Endothelial cell of umbilical vein (primary cell): ENCODE measurements around the gene MT1X. TPM values are rescaled to one million over a fixed set of nuclear protein-coding genes. Genes with fewer than 3 reads are reported as not detected.

Source experiments
- BruUV-seq: library from RNA; stranded (reverse); fragments of 400-500 nt; replicated peaks from 2 replicates; lab custom pipeline; 2021; lab: Mats Ljungman, UMichigan
- CTCF ChIA-PET: fragments of 300-600, 350-600 bp; sonication (Branson Sonifier 250); formaldehyde crosslinking; loops from one replicate; lab custom pipeline; 2021; ENCODE audit warnings: antibody characterized with exemption, inconsistent platforms; lab: Charles Lee
- POLR2A ChIA-PET: fragments of 300-600, 350-600 bp; sonication (Branson Sonifier 250); formaldehyde crosslinking; loops from one replicate; lab custom pipeline; 2021; ENCODE audit warnings: antibody characterized with exemption, inconsistent platforms; lab: Charles Lee
- DNase-seq: peaks from one replicate; pipeline ENCODE4 v3.0.0-alpha.2; 2011; ENCODE audit warnings: low read depth, low spot score
- FAIRE-seq: peaks from 2 replicates; lab custom pipeline; 2011; peaks lifted over from hg19 to GRCh38; lab: Jason Lieb, UNC
- H2AFZ ChIP-seq: 2 replicates; pipeline ENCODE4 v1.6.0; 2012; ENCODE audit warnings: low read depth, low read length, control low read depth, inconsistent platforms
- H3K27ac ChIP-seq: 2 replicates; pipeline ENCODE4 v1.5.1; 2011; ENCODE audit warnings: low read depth, mild to moderate bottlenecking, control low read depth, low read length, moderate library complexity; ENCODE audit not compliant: insufficient read depth
- H3K27me3 ChIP-seq, 2 experiments: 2 replicates each; pipeline versions ENCODE4 v1.6.0 to v1.6.1; 2011; ENCODE audit warnings: low read length in 2 of 2, mixed read lengths in 1 of 2; ENCODE audit not compliant: control insufficient read depth in 2 of 2, insufficient read depth in 2 of 2
- H3K36me3 ChIP-seq, 2 experiments: 2 replicates in 1 of 2; 3 replicates in 1 of 2; pipeline ENCODE4 v1.5.1; 2011; ENCODE audit warnings: low read length in 2 of 2, mild to moderate bottlenecking in 1 of 2, moderate library complexity in 1 of 2; ENCODE audit not compliant: control insufficient read depth in 2 of 2, insufficient read depth in 2 of 2; ENCODE audit errors: extremely low read depth in 1 of 2
- H3K4me1 ChIP-seq: 3 replicates; pipeline ENCODE4 v1.5.1; 2011; ENCODE audit warnings: mild to moderate bottlenecking, low read length; ENCODE audit not compliant: control insufficient read depth, insufficient read depth; ENCODE audit errors: extremely low read depth
- H3K4me2 ChIP-seq: 2 replicates; pipeline ENCODE4 v1.6.1; 2011; ENCODE audit warnings: low read length, control low read depth, mixed read lengths; ENCODE audit not compliant: insufficient read depth
- H3K4me3 ChIP-seq, 3 experiments: fragments of 200-600 bp in 1 of 3; sonication (generic), shearing (Covaris generic) in 1 of 3; replicated peaks in 1 of 3; 2 replicates each; pipeline ENCODE4 v1.5.1; 2011 to 2016; ENCODE audit warnings: control low read depth in 3 of 3, low read length in 3 of 3, mild to moderate bottlenecking in 2 of 3, inconsistent platforms in 1 of 3, low read depth in 1 of 3, moderate library complexity in 1 of 3; ENCODE audit not compliant: insufficient read depth in 1 of 3
- H3K79me2 ChIP-seq: 2 replicates; pipeline ENCODE4 v1.6.0; 2012; ENCODE audit warnings: low read length, inconsistent platforms; ENCODE audit not compliant: control insufficient read depth, insufficient read depth
- H3K9ac ChIP-seq: replicated peaks from 2 replicates; pipeline ENCODE3; 2011; ENCODE audit warnings: low read length, control low read depth; ENCODE audit not compliant: insufficient read depth; ENCODE audit errors: extremely low read depth
- H3K9me1 ChIP-seq: replicated peaks from 3 replicates; pipeline ENCODE4 v1.6.0; 2011; ENCODE audit warnings: mild to moderate bottlenecking, low read length; ENCODE audit not compliant: control insufficient read depth, insufficient read depth; ENCODE audit errors: extremely low read depth
- H3K9me3 ChIP-seq: replicated peaks from 2 replicates; pipeline ENCODE4 v1.5.1; 2012; ENCODE audit warnings: low read length, inconsistent platforms; ENCODE audit not compliant: control insufficient read depth, insufficient read depth
- H4K20me1 ChIP-seq: replicated peaks from 2 replicates; pipeline ENCODE3; 2011; ENCODE audit warnings: mild to moderate bottlenecking, low read length; ENCODE audit not compliant: control insufficient read depth, insufficient read depth; ENCODE audit errors: extremely low read depth
- EZH2 ChIP-seq: IDR thresholded peaks from 2 replicates; pipeline ENCODE4 v1.6.1; 2012; ENCODE audit warnings: borderline replicate concordance, low read depth, mild to moderate bottlenecking, moderate library complexity, low read length, inconsistent platforms; ENCODE audit not compliant: severe bottlenecking
- JUN ChIP-seq: IDR thresholded peaks from 2 replicates; pipeline ENCODE4 v1.6.1; 2011; ENCODE audit warnings: borderline replicate concordance, low read depth; ENCODE audit not compliant: insufficient read length, insufficient read depth
- MYC ChIP-seq: IDR thresholded peaks from one replicate; pipeline ENCODE4 v1.6.1; 2011; ENCODE audit warnings: mild to moderate bottlenecking, low read depth, low read length
- dilution Hi-C: fragments of 300-500 bp; cut with MboI; formaldehyde crosslinking; loops from one replicate; pipeline ENCODE4 v1.15.0; 2019; ENCODE audit warnings: low sequenced_read_pairs; ENCODE audit not compliant: extremely low pct_ligation_motif_present
- intact Hi-C: fragments of 100-400 bp; cut with micrococcal nuclease; formaldehyde crosslinking; loops from one replicate; pipeline ENCODE4 v1.10.0; 2022
- polyA plus RNA-seq, 4 experiments: library from polyadenylated mRNA; depleted of rRNA in 3 of 4; stranded (reverse) in 3 of 4; unstranded in 1 of 4; fragments of >200 nt; gene quantifications; 2 replicates each; pipeline versions ENCODE4 v1.2.1 to v1.2.3, GENCODE V29; 2011 to 2012; ENCODE audit warnings: missing spikeins in 1 of 4
- total RNA-seq: library from RNA; stranded (reverse); gene quantifications from 2 replicates; pipeline ENCODE4 v1.2.3, GENCODE V29; 2021
- TF ChIP-seq, protein P1 (sequence below), 2 donors: IDR thresholded peaks; 1 replicate in 1 of 2; 2 replicates in 1 of 2; pipeline ENCODE4 v1.5.1; 2011; ENCODE audit warnings: low read length in 2 of 2, mild to moderate bottlenecking in 2 of 2, moderate library complexity in 2 of 2, control low read depth in 1 of 2, inconsistent platforms in 1 of 2, low read depth in 1 of 2; ENCODE audit not compliant: insufficient read depth in 1 of 2; ENCODE audit errors: extremely low read depth in 1 of 2

MT1X gene
- total and polyA plus RNA-seq, 2 donors (not counting 3 experiments of a cell fraction or from before 2014, with no cell fraction given): 15.6 to 46.7 TPM

DNA sequence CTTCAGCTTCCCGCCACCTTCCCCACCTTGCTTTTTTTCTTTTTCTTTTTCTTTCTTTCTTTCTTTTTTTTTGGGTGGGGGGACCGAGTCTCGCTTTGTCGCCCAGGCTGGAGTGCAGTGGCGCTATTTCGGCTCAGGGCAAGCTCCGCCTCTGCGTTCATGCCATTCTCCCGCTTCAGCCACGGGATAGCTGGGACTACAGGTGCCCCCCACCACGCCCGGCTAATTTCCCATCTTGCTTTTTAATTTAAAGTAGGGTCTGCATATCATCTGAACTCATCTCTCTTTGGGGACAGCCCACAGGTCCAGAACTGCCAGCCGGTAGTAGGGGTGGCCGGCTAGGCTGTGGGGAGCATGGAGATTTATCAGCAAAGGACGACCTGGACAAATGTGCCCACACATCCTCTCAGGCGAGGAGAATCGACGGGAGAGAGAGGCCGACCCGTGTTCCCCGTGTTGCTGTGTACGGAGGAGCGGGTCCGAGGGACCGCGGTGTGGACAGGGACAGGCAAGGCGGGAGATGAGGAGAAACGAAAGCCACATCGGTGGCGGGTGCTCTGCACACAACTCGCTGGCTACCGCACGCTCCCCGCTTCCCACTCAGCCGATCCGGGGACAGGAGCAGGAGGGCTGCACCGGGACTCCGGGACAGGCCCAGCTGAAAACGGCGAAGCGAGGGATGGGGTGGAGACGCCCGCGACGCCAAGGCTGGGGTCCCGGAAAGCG is 47.4 kb upstream of the MT1X start:
- H3K27me3 ChIP-seq: peaks cover 34 to 39% of the 10 kb centered on the region in 2 experiments
- no TSS peak for BruUV-seq
- H2AFZ ChIP-seq: peak overlapping the region; percentile 83
- no peak for FAIRE-seq
- peak overlapping the region in 2 of 3 experiments; percentile 21 to 30 for H3K4me3 ChIP-seq
- ChIA-PET POLR2A (interaction anchor here (2.1 kb wide), 1 partner anchor 10 kb away, joined by 6 read pairs; the partner anchor contains the start of gene MT1E), CTCF (interaction anchor here (0.7 to 1.5 kb wide), 3 partner anchors 31 to 34 kb away, joined by 3 to 5 read pairs (median 3); no protein-coding TSS in a partner anchor)
- TF ChIP-seq, protein P1, sequence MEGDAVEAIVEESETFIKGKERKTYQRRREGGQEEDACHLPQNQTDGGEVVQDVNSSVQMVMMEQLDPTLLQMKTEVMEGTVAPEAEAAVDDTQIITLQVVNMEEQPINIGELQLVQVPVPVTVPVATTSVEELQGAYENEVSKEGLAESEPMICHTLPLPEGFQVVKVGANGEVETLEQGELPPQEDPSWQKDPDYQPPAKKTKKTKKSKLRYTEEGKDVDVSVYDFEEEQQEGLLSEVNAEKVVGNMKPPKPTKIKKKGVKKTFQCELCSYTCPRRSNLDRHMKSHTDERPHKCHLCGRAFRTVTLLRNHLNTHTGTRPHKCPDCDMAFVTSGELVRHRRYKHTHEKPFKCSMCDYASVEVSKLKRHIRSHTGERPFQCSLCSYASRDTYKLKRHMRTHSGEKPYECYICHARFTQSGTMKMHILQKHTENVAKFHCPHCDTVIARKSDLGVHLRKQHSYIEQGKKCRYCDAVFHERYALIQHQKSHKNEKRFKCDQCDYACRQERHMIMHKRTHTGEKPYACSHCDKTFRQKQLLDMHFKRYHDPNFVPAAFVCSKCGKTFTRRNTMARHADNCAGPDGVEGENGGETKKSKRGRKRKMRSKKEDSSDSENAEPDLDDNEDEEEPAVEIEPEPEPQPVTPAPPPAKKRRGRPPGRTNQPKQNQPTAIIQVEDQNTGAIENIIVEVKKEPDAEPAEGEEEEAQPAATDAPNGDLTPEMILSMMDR (IDR thresholded peaks at IDR 0.05; ENCODE audit: extremely low read depth in 1 of 2, insufficient read depth in 1 of 2, low read depth in 1 of 2, low read length in 2 of 2): no peak
- TF ChIP-seq JUN: no peak
- TF ChIP-seq EZH2: peak; percentile 94
- TF ChIP-seq MYC: no peak
- H3K9me3 ChIP-seq: no peaks in the 10 kb centered on the region
- no peaks in the 10 kb centered on the region for H3K36me3 ChIP-seq
- H3K27ac ChIP-seq: no peak overlapping the region
- peak overlapping the region; percentile 72 for H3K4me2 ChIP-seq
- H3K4me1 ChIP-seq: peaks cover 19% of the 10 kb centered on the region
- H4K20me1 ChIP-seq: no peaks in the 10 kb centered on the region
- no peaks in the 10 kb centered on the region for H3K79me2 ChIP-seq
- no peak for DNase-seq
- dilution Hi-C loops (no loop called here), intact Hi-C loops (loop anchor here (1.0 to 2.0 kb wide), 2 partner anchors 10 to 24 kb away; partner anchors contain the start of gene MT1E)
- H3K9me1 ChIP-seq: no peaks in the 10 kb centered on the region
- H3K9ac ChIP-seq: no peak overlapping the region
